ENCODE data around the gene COX15.
"Not testable (repeated sequence)": the region's sequence is repeated elsewhere in the genome, so short reads cannot be mapped to it uniquely, and the experiment has no call there.

Gene COX15

DNA sequence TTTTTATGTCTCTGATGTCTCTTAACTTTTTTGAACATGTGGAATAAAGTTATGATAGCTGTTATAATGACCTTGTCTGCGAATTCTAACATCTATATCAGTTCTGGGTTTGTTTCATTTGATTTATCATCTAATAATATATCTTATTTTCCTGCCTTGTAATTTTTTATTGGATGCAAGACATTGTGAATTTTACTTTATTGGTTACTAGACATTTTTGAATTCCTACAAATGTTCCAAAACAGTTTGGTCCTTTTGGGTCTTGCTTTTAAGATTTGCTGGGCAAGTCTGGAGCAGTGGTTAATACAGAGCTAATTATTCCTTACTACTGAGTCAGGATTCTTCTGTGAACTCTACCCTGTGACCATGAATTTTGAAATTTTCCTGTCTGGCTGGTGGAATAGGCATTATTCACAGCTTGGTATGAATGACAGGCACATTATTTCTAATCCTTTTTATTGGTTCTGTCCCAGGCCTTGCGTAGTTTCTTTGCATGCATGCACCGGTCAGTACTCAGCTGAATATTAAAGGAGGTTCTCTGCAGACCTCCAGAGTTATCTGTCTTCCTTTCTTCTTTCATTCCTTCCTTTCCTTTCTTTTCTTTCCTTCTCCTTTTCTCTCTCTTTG, 9.1 kb upstream of the COX15 start:
- no peak for DNase-seq (ENCODE audit: low read depth)

GRCh38 chr10:99740260-99740659, 8.3 kb upstream of the COX15 start:
- no peak for DNase-seq (ENCODE audit: low read depth)

GRCh38 chr10:99734111-99734510, 2.2 kb upstream of the COX15 start:
- not testable (repeated sequence) for DNase-seq (ENCODE audit: low read depth)

- no peak for DNase-seq (ENCODE audit: low read depth)
These were observed 1.4 kb upstream of the COX15 start for GRCh38 chr10:99733366-99733765.

DNA sequence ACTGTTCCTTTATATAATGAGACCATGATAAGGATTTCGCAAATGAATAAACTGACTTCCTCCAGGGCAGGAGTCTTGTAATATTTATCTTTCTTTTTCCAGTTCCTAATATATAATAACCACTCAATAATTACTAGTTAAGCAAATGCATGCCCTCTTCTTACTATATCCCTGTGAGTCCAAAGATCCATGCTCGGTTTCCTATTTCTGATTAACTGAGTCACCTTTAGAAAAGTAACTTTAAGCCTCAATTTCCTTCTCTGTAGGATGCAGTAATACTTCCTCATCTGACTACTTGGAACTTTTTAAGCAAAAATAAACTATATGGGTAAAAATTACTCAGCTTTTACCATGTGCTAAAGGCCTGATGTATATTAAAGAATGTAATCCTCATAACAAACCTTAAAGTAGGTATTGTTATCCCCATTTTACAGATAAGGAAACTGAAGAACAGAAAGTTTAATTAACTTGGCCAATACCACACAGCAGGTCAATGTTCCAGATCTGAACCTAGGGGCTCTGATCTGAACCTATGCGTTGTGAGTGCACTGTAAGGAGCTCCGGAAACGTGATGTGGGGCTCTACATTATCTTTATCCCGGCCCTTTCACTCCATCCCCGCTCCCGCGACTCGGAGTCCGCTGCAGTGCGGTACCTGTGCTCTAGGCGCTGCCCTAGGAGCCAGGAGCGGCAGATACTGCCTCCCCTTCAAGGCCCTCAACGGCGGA, 458 bp downstream of the COX15 start:
- no peak for DNase-seq (ENCODE audit: low read depth)

DNA sequence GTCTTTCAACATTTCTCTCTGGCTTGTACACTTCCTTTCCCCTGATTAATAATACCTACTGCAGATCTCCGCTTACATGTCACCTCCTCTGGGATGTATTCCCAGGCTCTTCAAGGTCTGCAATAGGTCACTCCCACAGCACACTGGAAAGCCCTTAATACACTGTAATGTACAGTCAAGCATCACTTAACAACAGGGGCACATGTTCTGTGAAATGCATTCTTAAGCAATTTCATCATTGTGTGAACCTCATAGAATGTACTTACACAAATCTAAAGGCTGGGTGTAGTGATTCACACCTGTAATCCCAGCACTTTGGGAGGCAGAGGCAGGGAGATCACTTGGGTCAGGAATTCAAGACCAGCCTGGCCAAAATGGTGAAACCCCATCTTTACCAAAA, 1.9 kb downstream of the COX15 start:
- DNase-seq (ENCODE audit: low read depth): no peak

- no peak for DNase-seq (ENCODE audit: low read depth)
These were observed 11.5 kb downstream of the COX15 start for GRCh38 chr10:99720387-99720786.

- DNase-seq (ENCODE audit: low read depth): no peak
These were observed 17.5 kb downstream of the COX15 start for GRCh38 chr10:99714446-99714845.

GRCh38 chr10:99711129-99711719, 20.7 kb downstream of the COX15 start:
- no peak for DNase-seq (ENCODE audit: low read depth)

- DNase-seq (ENCODE audit: low read depth): no peak
These were observed 22.3 kb downstream of the COX15 start for GRCh38 chr10:99709480-99710229.

DNA sequence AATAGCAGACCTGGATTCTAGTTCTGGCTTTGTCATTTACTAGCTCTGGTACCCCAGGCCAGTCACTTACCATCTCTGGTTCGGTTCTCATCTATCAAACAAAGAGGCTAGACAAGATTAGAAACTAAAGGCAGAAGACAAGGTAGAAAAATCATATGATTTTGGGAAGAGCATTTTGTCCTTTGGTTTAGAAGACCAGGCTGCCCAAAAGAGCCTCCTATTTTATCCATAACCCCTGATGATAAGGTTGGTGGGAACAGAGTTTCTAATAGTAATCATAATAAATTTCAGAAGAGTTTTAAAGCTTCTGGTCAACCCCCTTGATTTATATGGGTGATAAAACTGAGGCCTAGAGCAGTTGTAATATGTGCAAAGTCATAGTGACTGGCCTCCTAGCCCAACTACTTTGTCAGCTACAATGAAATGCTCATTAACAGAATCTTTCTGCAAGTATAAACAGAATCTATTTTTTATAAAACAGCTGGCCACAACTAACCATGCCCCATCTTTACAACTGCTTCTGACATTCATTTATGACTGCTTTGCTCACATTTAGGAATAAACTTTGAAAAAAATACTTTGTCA, 23.4 kb downstream of the COX15 start:
- no peak for DNase-seq (ENCODE audit: low read depth)

DNA sequence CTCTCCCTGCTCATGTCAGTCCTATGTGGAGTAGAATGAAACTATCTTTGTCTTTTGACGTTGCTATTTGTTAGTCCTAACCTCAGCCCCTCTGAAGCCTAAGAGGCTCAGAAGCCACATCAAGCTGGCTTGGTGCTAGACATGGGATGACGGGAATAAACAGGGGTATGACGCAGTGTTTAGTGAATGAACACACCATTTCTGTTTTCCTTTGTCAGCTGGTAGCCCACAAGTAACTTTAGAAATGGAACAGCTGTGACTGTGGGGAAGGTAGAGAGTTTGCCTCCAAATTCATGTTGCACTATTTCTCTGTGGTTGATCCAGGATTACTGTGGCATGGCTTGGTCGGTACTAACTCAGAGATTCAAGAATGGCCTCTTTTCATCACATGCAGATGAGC, 31.3 kb downstream of the COX15 start:
- DNase-seq (ENCODE audit: low read depth): no peak

DNA sequence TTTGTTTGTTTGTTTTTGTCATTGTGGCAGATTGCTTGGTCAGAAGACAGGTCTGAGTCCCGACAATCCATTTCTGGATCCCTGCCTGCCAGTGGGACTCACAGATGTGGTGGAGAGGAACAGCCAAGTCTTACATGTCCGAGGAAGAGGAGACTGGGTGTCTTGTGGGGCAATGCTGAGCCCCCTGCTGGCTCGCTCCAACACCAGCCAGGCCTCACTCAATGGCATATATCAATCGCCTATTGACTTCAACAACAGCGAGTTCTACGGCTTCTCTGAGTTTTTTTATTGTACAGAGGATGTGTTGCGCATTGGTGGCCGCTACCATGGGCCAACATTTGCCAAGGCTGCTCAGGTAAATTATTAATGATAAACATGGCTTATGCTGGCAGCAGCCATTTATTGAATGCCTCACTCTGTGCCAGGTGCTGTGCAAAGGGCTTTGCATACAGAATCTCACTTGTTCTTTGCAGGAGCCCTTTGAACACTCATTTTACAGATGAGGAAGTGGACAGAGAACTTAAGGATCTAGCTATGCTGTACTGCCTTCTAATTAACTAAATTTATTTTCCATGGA, 33.3 kb downstream of the COX15 start:
- no peak for DNase-seq (ENCODE audit: low read depth)

DNA sequence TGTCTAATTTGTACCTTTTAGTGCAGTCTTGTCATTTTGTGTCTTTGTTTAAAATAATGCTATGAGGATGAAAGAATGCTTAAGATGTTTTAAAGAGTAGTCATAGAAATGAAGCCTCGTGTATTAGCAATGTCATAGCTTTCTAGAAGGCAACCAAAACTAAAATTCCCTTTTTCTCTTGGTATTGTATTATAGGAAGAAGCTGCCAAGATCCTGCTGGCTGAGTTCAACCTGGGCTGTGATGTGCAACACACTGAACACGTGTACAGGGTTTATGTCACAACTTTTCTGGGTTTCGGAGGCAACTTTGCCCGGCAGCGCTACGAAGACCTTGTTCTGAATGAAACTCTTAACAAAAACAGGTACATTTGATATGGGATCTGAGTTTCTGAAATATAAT, 36.2 kb downstream of the COX15 start:
- DNase-seq (ENCODE audit: low read depth): no peak

DNA sequence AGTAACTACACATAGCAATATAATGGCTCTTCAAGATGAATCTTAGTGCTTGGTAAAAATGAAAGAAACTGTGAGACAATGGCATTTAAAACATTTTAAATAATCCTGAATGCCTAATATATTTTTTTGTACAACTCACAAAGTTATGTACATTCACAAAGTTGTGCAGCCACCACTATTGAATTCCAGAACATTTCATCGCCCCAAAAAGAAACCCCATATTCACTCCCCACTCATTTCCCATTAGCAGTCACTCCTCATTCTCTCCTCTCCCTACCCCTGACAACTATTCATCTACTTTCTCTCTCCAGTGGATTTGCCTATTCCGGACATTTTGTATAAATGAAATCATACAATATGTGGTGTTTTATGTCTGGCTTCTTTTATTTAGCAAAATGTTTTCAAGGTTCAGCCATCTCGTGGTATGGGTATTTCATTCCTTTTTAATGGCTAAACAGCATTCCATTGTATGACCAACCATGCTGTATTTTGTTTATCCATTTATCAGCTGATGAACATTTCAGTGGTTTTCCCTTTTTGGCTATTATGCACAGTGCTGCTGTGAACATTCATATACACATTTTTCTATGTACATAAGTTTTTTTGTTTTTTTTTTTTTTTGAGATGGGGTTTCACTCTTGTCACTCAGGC, 37.9 kb downstream of the COX15 start:
- DNase-seq (ENCODE audit: low read depth): no peak

DNA sequence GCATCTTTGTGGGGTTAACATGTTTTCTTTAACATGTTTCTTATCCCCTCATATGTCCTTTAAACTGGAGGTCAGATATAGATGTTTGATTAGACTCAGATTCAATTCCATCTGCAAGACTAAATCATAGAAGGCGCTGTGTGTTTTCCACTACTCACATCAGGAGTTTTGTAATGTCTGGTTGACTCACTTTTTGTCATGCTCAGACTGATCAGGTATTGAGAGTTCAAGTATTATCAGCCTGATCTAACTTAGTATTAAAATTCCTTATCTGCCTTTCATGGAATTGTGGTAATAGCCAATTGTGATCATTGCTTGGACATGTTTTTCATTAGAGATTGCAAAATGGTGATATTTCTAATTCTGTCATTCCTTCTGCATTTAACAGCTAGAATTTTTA, 42.5 kb downstream of the COX15 start:
- DNase-seq (ENCODE audit: low read depth): no peak

DNA sequence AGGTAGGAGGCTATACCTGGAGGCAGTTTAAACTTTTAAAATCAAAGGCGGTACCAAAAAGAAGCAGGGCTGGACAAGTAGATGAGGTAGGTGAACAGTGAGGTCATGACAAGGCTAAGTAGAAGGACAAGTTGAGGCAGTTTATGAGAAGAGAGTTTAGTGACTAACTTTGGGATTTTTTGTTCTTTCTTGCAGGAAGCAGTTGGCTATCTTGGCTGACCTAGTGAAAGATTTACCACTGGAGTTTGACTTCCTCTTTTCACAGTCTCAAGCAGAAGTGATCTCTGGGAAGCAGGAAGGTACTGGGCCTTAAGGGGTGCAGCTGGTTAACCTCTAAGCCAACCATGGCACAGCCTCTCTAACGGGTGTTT, 46.3 kb downstream of the COX15 start:
- DNase-seq (ENCODE audit: low read depth): no peak

GRCh38 chr10:99682752-99683151, 49.2 kb downstream of the COX15 start:
- no peak for DNase-seq (ENCODE audit: low read depth)

All from activated T-cell treated with anti-CD3 and anti-CD28 coated beads for 1 hour (primary cell).